ENCODE data around the gene NAT8L.

DNA sequence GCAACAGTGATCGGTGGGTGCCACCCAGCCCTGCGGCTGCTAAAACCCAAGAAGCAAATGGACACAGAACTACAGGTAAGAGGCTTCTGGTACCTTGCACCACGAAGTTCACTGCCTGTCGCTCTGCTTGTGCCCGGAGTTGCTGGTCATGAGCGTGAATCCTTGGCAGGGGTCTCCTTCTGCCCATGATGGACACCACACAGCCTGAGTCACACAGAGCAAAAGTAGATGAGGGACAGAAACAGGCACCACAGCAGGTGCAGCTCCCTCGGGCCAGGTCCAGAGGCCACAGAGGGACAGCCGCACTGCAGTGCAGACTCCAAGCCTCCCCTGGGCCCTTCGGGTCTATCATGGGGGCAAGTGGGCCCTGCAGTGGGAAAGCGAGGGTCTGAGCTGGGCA lies 22.4 kb downstream of the NAT8L start:
- no peak for TF ChIP-seq EZH2 (IDR thresholded peaks at IDR 0.05; ENCODE audit: borderline replicate concordance, insufficient read depth, low read depth, low read length, poor library complexity, severe bottlenecking)
- TF ChIP-seq, protein P1, sequence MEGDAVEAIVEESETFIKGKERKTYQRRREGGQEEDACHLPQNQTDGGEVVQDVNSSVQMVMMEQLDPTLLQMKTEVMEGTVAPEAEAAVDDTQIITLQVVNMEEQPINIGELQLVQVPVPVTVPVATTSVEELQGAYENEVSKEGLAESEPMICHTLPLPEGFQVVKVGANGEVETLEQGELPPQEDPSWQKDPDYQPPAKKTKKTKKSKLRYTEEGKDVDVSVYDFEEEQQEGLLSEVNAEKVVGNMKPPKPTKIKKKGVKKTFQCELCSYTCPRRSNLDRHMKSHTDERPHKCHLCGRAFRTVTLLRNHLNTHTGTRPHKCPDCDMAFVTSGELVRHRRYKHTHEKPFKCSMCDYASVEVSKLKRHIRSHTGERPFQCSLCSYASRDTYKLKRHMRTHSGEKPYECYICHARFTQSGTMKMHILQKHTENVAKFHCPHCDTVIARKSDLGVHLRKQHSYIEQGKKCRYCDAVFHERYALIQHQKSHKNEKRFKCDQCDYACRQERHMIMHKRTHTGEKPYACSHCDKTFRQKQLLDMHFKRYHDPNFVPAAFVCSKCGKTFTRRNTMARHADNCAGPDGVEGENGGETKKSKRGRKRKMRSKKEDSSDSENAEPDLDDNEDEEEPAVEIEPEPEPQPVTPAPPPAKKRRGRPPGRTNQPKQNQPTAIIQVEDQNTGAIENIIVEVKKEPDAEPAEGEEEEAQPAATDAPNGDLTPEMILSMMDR (IDR thresholded peaks at IDR 0.05) = no peak
